Measurements from ENCODE around the gene INF2. TPM values are rescaled to one million over a fixed set of nuclear protein-coding genes. Genes with fewer than 3 reads are reported as not detected.
"Not testable (repeated sequence)": the region's sequence is repeated elsewhere in the genome, so short reads cannot be mapped to it uniquely, and the experiment has no call there.

INF2 gene
- polyA plus RNA-seq, 1 experiment: 14.9 TPM

GRCh38 chr14:104661086-104661485, 28.3 kb upstream of the INF2 start:
- POLR2A ChIA-PET: no interaction called here
- TF ChIP-seq, protein P1, sequence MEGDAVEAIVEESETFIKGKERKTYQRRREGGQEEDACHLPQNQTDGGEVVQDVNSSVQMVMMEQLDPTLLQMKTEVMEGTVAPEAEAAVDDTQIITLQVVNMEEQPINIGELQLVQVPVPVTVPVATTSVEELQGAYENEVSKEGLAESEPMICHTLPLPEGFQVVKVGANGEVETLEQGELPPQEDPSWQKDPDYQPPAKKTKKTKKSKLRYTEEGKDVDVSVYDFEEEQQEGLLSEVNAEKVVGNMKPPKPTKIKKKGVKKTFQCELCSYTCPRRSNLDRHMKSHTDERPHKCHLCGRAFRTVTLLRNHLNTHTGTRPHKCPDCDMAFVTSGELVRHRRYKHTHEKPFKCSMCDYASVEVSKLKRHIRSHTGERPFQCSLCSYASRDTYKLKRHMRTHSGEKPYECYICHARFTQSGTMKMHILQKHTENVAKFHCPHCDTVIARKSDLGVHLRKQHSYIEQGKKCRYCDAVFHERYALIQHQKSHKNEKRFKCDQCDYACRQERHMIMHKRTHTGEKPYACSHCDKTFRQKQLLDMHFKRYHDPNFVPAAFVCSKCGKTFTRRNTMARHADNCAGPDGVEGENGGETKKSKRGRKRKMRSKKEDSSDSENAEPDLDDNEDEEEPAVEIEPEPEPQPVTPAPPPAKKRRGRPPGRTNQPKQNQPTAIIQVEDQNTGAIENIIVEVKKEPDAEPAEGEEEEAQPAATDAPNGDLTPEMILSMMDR (IDR thresholded peaks at IDR 0.05; ENCODE audit: low read depth, low read length): no peak
- CTCF ChIA-PET: no interaction called here
- Histone ChIP-seq H3K27me3 (ENCODE audit: control insufficient read depth, insufficient read depth, low read length) (peaks cover 4% of the 10 kb centered on the region), H3K4me3 (ENCODE audit: low read depth, low read length) (no peak overlapping the region), H3K27ac (ENCODE audit: low read depth, low read length) (no peak overlapping the region), H3K9me3 (ENCODE audit: control insufficient read depth, insufficient read depth, low read length) (peaks cover 21% of the 10 kb centered on the region)
- DNase-seq (ENCODE audit: low read depth, low spot score): no peak

DNA sequence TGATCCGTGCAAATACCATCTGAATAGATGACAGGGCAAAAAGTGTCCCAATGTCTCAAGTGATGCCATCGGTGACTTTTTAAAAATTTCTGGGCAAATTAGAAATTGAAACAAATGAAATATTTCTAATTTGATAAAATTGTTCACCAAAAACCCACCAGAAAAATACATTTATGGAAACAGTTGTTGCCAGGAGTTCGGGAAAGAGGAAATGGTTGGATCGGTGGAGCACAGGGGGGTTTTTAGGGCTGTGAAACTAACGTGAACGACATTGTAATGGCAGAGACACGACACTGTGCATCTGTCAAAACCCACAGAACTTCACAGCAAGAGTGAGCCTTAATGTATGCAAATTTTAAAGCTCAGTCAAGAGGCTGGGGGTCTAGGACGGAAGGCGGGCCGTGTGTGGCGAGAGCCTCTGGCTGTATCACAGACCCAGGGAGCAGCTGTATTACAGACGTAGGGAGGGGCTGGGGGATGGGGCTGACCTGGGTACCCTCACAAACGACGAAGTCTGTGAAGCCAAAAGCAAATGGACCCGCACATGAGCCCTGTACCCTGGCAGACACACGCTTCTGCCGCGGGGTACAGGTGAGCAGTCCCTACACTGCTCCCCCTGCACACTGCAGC, 27.8 kb upstream of the INF2 start:
- H3K4me3 ChIP-seq (ENCODE audit: low read depth, low read length); POLR2A ChIA-PET; H3K27ac ChIP-seq (ENCODE audit: low read depth, low read length); DNase-seq (ENCODE audit: low read depth, low spot score); H3K27me3 ChIP-seq (ENCODE audit: control insufficient read depth, insufficient read depth, low read length); CTCF ChIA-PET: not testable (repeated sequence)
- peaks cover 21% of the 10 kb centered on the region for H3K9me3 ChIP-seq (ENCODE audit: control insufficient read depth, insufficient read depth, low read length)

- H3K27ac ChIP-seq (ENCODE audit: low read depth, low read length); DNase-seq (ENCODE audit: low read depth, low spot score); POLR2A ChIA-PET; CTCF ChIA-PET; H3K27me3 ChIP-seq (ENCODE audit: control insufficient read depth, insufficient read depth, low read length); H3K4me3 ChIP-seq (ENCODE audit: low read depth, low read length): not testable (repeated sequence)
- H3K9me3 ChIP-seq (ENCODE audit: control insufficient read depth, insufficient read depth, low read length): peaks cover 21% of the 10 kb centered on the region
Measured at GRCh38 chr14:104662472-104662871, 26.9 kb upstream of the INF2 start.

DNA sequence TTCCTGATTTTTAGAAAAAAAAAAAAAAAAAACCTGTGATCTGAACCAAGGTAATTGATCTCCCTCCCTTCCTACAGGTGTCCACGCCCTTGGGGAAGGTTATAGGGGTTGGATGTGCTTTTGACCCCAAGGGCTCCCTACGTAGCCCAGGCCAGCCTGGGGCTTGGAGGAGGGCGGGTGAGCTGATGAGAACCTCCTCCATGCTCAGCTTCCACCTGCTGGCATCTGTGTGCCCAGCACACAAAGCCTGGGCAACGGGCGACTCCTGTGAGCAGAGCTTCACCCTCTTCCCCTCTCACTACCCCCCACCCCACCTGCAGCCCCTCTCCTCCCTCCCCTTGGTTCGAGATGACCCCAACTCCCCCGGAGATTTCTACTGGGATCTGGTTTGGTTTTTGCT, 25.3 kb upstream of the INF2 start:
- ChIA-PET CTCF (no interaction called here), POLR2A (no interaction called here)
- TF ChIP-seq, protein P1 (IDR thresholded peaks at IDR 0.05; ENCODE audit: low read depth, low read length): no peak
- no peak overlapping the region for H3K4me3 ChIP-seq (ENCODE audit: low read depth, low read length)
- peaks cover 21% of the 10 kb centered on the region for H3K9me3 ChIP-seq (ENCODE audit: control insufficient read depth, insufficient read depth, low read length)
- H3K27ac ChIP-seq (ENCODE audit: low read depth, low read length): no peak overlapping the region
- no peak for DNase-seq (ENCODE audit: low read depth, low spot score)
- peaks cover 2% of the 10 kb centered on the region for H3K27me3 ChIP-seq (ENCODE audit: control insufficient read depth, insufficient read depth, low read length)

DNA sequence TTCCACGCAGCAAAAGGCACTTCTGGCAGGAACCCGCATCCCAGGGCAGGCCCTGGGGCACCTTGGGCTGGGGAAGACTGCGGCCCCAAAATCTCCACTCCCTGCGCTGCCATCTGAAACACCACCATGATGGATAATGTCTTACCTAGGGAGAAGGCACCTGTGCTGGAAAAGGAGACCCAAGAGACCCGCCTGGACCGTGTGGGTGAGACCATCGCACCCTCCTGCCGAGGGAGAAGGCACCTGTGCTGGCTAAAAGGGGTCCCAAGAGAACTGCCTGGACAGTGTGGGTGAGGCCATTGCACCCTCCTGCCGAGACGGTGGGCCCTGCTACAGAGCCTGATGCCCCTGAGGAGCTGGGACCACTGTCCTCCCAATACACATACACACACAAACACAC, 24.8 kb upstream of the INF2 start:
- Histone ChIP-seq H3K4me3 (ENCODE audit: low read depth, low read length) (no peak overlapping the region), H3K27me3 (ENCODE audit: control insufficient read depth, insufficient read depth, low read length) (peaks cover 2% of the 10 kb centered on the region), H3K27ac (ENCODE audit: low read depth, low read length) (no peak overlapping the region), H3K9me3 (ENCODE audit: control insufficient read depth, insufficient read depth, low read length) (peaks cover 21% of the 10 kb centered on the region)
- ChIA-PET CTCF (no interaction called here), POLR2A (no interaction called here)
- no peak for DNase-seq (ENCODE audit: low read depth, low spot score)
- TF ChIP-seq, protein P1 (IDR thresholded peaks at IDR 0.05; ENCODE audit: low read depth, low read length): no peak

- Histone ChIP-seq H3K27me3 (ENCODE audit: control insufficient read depth, insufficient read depth, low read length) (no peaks in the 10 kb centered on the region), H3K27ac (ENCODE audit: low read depth, low read length) (no peak overlapping the region), H3K4me3 (ENCODE audit: low read depth, low read length) (no peak overlapping the region), H3K9me3 (ENCODE audit: control insufficient read depth, insufficient read depth, low read length) (peaks cover 20% of the 10 kb centered on the region)
- no peak for DNase-seq (ENCODE audit: low read depth, low spot score)
- TF ChIP-seq, protein P1 (IDR thresholded peaks at IDR 0.05; ENCODE audit: low read depth, low read length): no peak
- ChIA-PET POLR2A (interaction anchor here (1.5 kb wide), 1 partner anchor 13 kb away, joined by 9 read pairs; no protein-coding TSS in a partner anchor), CTCF (interaction anchor here (0.8 to 1.5 kb wide), 4 partner anchors 9 to 39 kb away, joined by 3 to 6 read pairs (median 3); no protein-coding TSS in a partner anchor)
Measured at GRCh38 chr14:104665114-104665656, 24.2 kb upstream of the INF2 start.
